Parathyroid adenoma (tissue), 2 donors: ENCODE data around the gene RNF2.

ENCODE experiments used
- H2AFZ ChIP-seq: fragments of 300-600 bp; sonication (generic); one replicate; pipeline ENCODE4 v1.7.0; 2017; ENCODE audit warnings: antibody characterized with exemption, mild to moderate bottlenecking
- H3K27ac ChIP-seq: fragments of 300-600 bp; sonication (generic); one replicate; pipeline ENCODE4 v1.7.0; 2017
- H3K27me3 ChIP-seq: fragments of 300-600 bp; sonication (generic); one replicate; pipeline ENCODE4 v1.7.0; 2017; ENCODE audit warnings: low read length; ENCODE audit not compliant: control insufficient read depth, insufficient read depth
- H3K36me3 ChIP-seq: fragments of 300-600 bp; sonication (generic); one replicate; pipeline ENCODE4 v1.7.0; 2017; ENCODE audit warnings: low read length; ENCODE audit not compliant: control insufficient read depth, insufficient read depth
- H3K4me1 ChIP-seq: fragments of 300-600 bp; sonication (generic); one replicate; pipeline ENCODE4 v1.7.0; 2017; ENCODE audit warnings: control low read depth
- H3K4me2 ChIP-seq: fragments of 300-600 bp; sonication (generic); one replicate; pipeline ENCODE4 v1.7.0; 2017; ENCODE audit warnings: low read length
- H3K4me3 ChIP-seq: fragments of 300-600 bp; sonication (generic); one replicate; pipeline ENCODE4 v1.7.0; 2017; ENCODE audit warnings: low read depth, low read length
- H3K79me2 ChIP-seq: fragments of 300-600 bp; sonication (generic); one replicate; pipeline ENCODE4 v1.7.0; 2017; ENCODE audit warnings: control low read depth
- H3K9ac ChIP-seq: fragments of 300-600 bp; sonication (generic); one replicate; pipeline ENCODE4 v1.7.0; 2017; ENCODE audit warnings: mild to moderate bottlenecking
- H3K9me3 ChIP-seq: fragments of 300-600 bp; sonication (generic); one replicate; pipeline ENCODE4 v1.7.0; 2017; ENCODE audit warnings: low read length; ENCODE audit not compliant: control insufficient read depth
- TF ChIP-seq, protein P1 (sequence below): fragments of 300-600 bp; sonication (generic); IDR thresholded peaks from one replicate; pipeline ENCODE4 v1.7.0; 2017; ENCODE audit warnings: antibody characterized with exemption, mild to moderate bottlenecking
- donor health status: primary hyperparathyroidism.

The RNF2 gene

DNA sequence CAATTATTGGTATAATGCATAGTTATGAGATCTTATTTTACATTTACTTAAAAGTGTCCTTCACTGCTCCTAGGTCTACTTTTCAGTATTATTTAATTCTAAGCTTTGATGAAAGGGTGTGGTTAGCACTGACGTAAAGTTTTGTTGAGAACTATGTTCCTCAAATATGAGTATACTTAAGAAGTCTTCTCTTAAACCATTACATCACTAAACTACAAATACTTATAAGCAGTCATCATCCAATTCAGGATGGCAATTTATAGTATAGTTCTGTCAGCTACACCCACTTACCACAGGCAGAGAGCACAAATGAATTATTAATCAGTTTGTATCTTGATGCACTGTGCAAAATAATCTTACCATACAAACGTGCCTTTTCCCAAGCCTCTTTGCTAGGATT, 84.3 kb downstream of the RNF2 start:
- no peaks in the 10 kb centered on the region for H3K79me2 ChIP-seq
- no peak overlapping the region for H2AFZ ChIP-seq
- H3K27ac ChIP-seq = no peak overlapping the region
- no peaks in the 10 kb centered on the region for H3K9me3 ChIP-seq
- H3K27me3 ChIP-seq = no peaks in the 10 kb centered on the region
- TF ChIP-seq, protein P1, sequence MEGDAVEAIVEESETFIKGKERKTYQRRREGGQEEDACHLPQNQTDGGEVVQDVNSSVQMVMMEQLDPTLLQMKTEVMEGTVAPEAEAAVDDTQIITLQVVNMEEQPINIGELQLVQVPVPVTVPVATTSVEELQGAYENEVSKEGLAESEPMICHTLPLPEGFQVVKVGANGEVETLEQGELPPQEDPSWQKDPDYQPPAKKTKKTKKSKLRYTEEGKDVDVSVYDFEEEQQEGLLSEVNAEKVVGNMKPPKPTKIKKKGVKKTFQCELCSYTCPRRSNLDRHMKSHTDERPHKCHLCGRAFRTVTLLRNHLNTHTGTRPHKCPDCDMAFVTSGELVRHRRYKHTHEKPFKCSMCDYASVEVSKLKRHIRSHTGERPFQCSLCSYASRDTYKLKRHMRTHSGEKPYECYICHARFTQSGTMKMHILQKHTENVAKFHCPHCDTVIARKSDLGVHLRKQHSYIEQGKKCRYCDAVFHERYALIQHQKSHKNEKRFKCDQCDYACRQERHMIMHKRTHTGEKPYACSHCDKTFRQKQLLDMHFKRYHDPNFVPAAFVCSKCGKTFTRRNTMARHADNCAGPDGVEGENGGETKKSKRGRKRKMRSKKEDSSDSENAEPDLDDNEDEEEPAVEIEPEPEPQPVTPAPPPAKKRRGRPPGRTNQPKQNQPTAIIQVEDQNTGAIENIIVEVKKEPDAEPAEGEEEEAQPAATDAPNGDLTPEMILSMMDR = no peak
- no peak overlapping the region for H3K9ac ChIP-seq
- H3K36me3 ChIP-seq = peaks cover 3% of the 10 kb centered on the region
- no peak overlapping the region for H3K4me3 ChIP-seq
- H3K4me2 ChIP-seq = no peak overlapping the region
- H3K4me1 ChIP-seq = no peaks in the 10 kb centered on the region

DNA sequence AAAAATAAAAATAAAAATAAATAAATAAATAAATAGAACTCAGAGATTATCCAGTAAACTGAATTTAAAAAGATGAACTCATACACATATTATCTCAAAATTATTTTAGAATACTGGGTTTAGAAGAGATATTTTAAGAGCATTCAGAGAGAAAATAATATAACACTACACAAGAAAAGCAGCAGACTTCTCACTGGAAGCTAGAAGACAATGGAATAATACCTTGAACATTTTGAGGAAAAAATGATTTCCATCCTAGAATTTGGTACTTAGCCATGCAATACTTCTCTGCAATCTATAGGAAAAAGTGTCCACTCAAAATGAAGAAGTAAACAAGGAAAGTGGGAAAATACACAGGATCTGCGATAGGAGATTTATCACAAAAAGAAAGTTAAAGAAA, 87.2 kb downstream of the RNF2 start:
- H3K9ac ChIP-seq = no peak overlapping the region
- H3K4me1 ChIP-seq = no peaks in the 10 kb centered on the region
- H3K4me3 ChIP-seq = no peak overlapping the region
- no peak overlapping the region for H3K27ac ChIP-seq
- peaks cover 3% of the 10 kb centered on the region for H3K36me3 ChIP-seq
- no peak overlapping the region for H3K4me2 ChIP-seq
- no peaks in the 10 kb centered on the region for H3K27me3 ChIP-seq
- no peaks in the 10 kb centered on the region for H3K9me3 ChIP-seq
- H3K79me2 ChIP-seq = no peaks in the 10 kb centered on the region
- no peak overlapping the region for H2AFZ ChIP-seq
- TF ChIP-seq, protein P1 = no peak

DNA sequence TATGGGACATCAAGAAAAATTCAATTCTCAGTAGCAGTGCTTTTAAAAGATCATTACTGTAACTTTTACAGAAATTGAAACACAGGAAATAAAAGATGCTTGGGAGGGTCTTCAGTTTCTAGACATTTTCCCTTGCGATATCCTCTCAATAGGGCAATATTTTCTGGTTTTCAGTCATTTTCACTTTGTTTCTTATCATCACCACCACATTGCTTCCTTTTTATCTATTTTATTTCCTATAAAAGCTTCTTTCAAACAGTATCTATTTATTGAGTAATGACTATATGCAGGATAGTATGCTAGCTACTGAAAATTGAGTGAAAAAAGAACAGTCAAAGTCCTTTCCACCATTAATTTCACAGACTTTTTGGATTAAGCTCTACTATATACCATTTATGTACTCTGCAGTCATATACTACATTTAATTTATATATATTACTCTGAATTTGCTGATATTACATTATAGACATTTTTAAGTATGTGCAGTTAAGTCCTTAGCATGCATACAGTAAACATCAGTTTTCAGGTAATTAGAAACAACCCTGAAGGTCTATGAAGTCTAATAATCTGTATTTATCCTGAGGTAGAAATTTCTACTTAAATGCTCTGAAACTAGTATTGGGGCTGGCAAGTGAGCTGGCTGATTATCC, 92.7 kb downstream of the RNF2 start:
- H3K4me3 ChIP-seq = no peak overlapping the region
- H3K79me2 ChIP-seq = no peaks in the 10 kb centered on the region
- no peak overlapping the region for H3K4me2 ChIP-seq
- H3K36me3 ChIP-seq = no peaks in the 10 kb centered on the region
- no peaks in the 10 kb centered on the region for H3K9me3 ChIP-seq
- TF ChIP-seq, protein P1 = no peak
- no peak overlapping the region for H2AFZ ChIP-seq
- no peak overlapping the region for H3K9ac ChIP-seq
- H3K27ac ChIP-seq = no peak overlapping the region
- no peaks in the 10 kb centered on the region for H3K27me3 ChIP-seq
- H3K4me1 ChIP-seq = no peaks in the 10 kb centered on the region

DNA sequence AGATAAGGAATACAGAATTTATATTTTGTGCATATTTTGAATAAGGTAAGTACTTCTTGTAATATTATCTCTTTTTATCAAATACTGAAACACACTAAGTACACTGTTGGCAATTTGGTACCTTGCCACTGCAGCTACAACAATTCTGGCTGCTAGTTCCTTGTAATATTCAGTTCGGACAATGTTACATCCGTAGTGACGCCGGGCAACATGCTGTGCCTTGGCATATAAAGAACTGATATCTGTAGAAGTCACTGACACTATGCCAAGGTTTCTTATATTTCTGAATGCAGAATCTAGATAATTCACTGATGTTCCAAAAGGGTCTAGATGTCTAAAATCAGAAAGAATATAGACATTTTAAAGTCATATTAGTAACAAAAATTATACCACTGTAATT, 93.9 kb downstream of the RNF2 start:
- Histone ChIP-seq H3K4me2 (no peak overlapping the region), H3K4me1 (no peaks in the 10 kb centered on the region), H3K79me2 (no peaks in the 10 kb centered on the region), H3K27me3 (no peaks in the 10 kb centered on the region), H3K9ac (no peak overlapping the region), H3K27ac (no peak overlapping the region), H3K4me3 (no peak overlapping the region), H2AFZ (no peak overlapping the region), H3K9me3 (no peaks in the 10 kb centered on the region), H3K36me3 (no peaks in the 10 kb centered on the region)
- TF ChIP-seq, protein P1 = no peak

DNA sequence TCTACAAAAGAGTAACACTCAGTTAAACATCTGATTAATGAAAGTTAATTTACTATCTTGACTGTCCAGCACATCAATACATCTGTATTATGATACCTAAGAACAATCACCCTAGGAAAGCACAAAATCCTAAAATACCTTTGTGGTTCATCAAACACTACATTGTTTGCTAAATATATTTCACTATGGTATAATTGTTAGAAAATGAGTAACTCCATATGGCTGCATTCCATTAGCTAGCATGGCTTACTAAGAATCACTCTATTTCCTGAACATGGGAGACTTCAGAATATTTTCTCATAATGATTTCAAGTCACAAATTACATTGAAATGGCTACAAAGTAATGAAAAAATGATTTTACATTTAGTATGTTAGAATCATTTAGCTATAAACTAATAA, 98.9 kb downstream of the RNF2 start:
- TF ChIP-seq, protein P1 = no peak
- Histone ChIP-seq H3K9ac (no peak overlapping the region), H3K27ac (no peak overlapping the region), H3K27me3 (no peaks in the 10 kb centered on the region), H3K9me3 (no peaks in the 10 kb centered on the region), H2AFZ (no peak overlapping the region), H3K4me3 (no peak overlapping the region), H3K4me1 (no peaks in the 10 kb centered on the region), H3K79me2 (no peaks in the 10 kb centered on the region), H3K4me2 (no peak overlapping the region), H3K36me3 (no peaks in the 10 kb centered on the region)
